Neural progenitor cell (in vitro differentiated cells): ENCODE measurements around the gene ADGRL1. TPM values are rescaled to one million over a fixed set of nuclear protein-coding genes. Genes with fewer than 3 reads are reported as not detected.
A peak's percentile ranks its signal among the peaks of the same experiment; 100 is the strongest.
"Not testable (repeated sequence)": the region's sequence is repeated elsewhere in the genome, so short reads cannot be mapped to it uniquely, and the experiment has no call there.

Experiments
- DNase-seq: peaks from one replicate; pipeline ENCODE4 v3.0.0-alpha.2; 2016; ENCODE audit warnings: low spot score
- H2AFZ ChIP-seq: fragments of 200-600 bp; sonication (generic); replicated peaks from 2 replicates; pipeline ENCODE4 v1.6.1; 2016; ENCODE audit warnings: antibody characterized with exemption
- H3F3A ChIP-seq: fragments of 200-600 bp; sonication (generic); 2 replicates; pipeline ENCODE4 v1.6.1; 2016; ENCODE audit warnings: antibody characterized with exemption, low read depth
- H3K27ac ChIP-seq: fragments of 200-600 bp; sonication (generic); 2 replicates; pipeline ENCODE4 v1.5.1; 2016; ENCODE audit warnings: mild to moderate bottlenecking
- H3K27me3 ChIP-seq: fragments of 200-600 bp; sonication (generic); 2 replicates; pipeline ENCODE4 v1.6.1; 2016; ENCODE audit warnings: mild to moderate bottlenecking, moderate library complexity
- H3K36me3 ChIP-seq: fragments of 200-600 bp; sonication (generic); 2 replicates; pipeline ENCODE4 v1.5.1; 2016
- H3K4me1 ChIP-seq: fragments of 200-600 bp; sonication (generic); 2 replicates; pipeline ENCODE4 v1.6.1; 2016; ENCODE audit warnings: mixed run types
- H3K4me2 ChIP-seq: fragments of 200-600 bp; sonication (generic); 2 replicates; pipeline ENCODE4 v1.6.1; 2016
- H3K4me3 ChIP-seq: fragments of 200-600 bp; sonication (generic); 2 replicates; pipeline ENCODE4 v1.5.1; 2016
- H3K79me2 ChIP-seq: fragments of 200-600 bp; sonication (generic); 2 replicates; pipeline ENCODE4 v1.6.1; 2016; ENCODE audit warnings: low read depth
- H3K9ac ChIP-seq: fragments of 200-600 bp; sonication (generic); 2 replicates; pipeline ENCODE4 v1.6.1; 2016
- H3K9me3 ChIP-seq: fragments of 200-600 bp; sonication (generic); 2 replicates; pipeline ENCODE4 v1.5.1; 2016; ENCODE audit warnings: low read depth
- H4K20me1 ChIP-seq: fragments of 200-600 bp; sonication (generic); 2 replicates; pipeline ENCODE4 v1.6.1; 2016; ENCODE audit warnings: low read depth
- H3K27ac Mint-ChIP-seq: 3 replicates; pipeline ENCODE4 v1.8.0; 2021; ENCODE audit warnings: mixed read lengths
- H3K27me3 Mint-ChIP-seq: 2 replicates; pipeline ENCODE4 v1.8.0; 2022; ENCODE audit warnings: low read depth, mild to moderate bottlenecking, inconsistent platforms, moderate library complexity, mixed read lengths; ENCODE audit not compliant: insufficient read depth
- H3K36me3 Mint-ChIP-seq: 3 replicates; pipeline ENCODE4 v1.8.0; 2021; ENCODE audit warnings: mixed read lengths
- H3K4me1 Mint-ChIP-seq: 3 replicates; pipeline ENCODE4 v1.8.0; 2021; ENCODE audit warnings: mixed read lengths
- H3K4me3 Mint-ChIP-seq: 3 replicates; pipeline ENCODE4 v1.8.0; 2021; ENCODE audit warnings: mild to moderate bottlenecking, moderate library complexity, mixed read lengths
- H3K9me3 Mint-ChIP-seq: 3 replicates; pipeline ENCODE4 v1.8.0; 2020; ENCODE audit warnings: mixed read lengths
- CTCF ChIP-seq: fragments of 200-600 bp; sonication (generic); IDR thresholded peaks from 2 replicates; pipeline ENCODE4 v1.5.1; 2017; ENCODE audit warnings: antibody characterized with exemption, mild to moderate bottlenecking
- EZH2 ChIP-seq: fragments of 200-600 bp; sonication (generic); IDR thresholded peaks from 2 replicates; pipeline ENCODE4 v1.6.1; 2017; ENCODE audit warnings: antibody characterized with exemption, mild to moderate bottlenecking, moderate library complexity
- EZH2phosphoT487 ChIP-seq: fragments of 200-600 bp; sonication (generic); IDR thresholded peaks from 2 replicates; pipeline ENCODE4 v1.6.1; 2017; ENCODE audit warnings: antibody characterized with exemption
- total RNA-seq: library from RNA; depleted of rRNA; stranded (reverse); fragments of >200 nt; gene quantifications from 2 replicates; pipeline ENCODE4 v1.2.3, GENCODE V29; 2015; ENCODE audit warnings: low replicate concordance

Gene ADGRL1
- total RNA-seq, 1 donor from 2014 or later: 13.3 TPM

GRCh38 chr19:14146789-14147216 lies 59.2 kb downstream of the ADGRL1 start:
- Histone ChIP-seq H3K9me3 (no peaks in the 10 kb centered on the region), H3F3A (peaks cover 26% of the 10 kb centered on the region), H3K4me2 (no peak overlapping the region), H3K27me3 (no peaks in the 10 kb centered on the region), H3K4me1 (peaks cover 25% of the 10 kb centered on the region), H3K4me3 (no peak overlapping the region), H3K36me3 (no peaks in the 10 kb centered on the region), H3K79me2 (no peaks in the 10 kb centered on the region), H3K27ac (no peak overlapping the region), H2AFZ (no peak overlapping the region), H3K9ac (no peak overlapping the region), H4K20me1 (peaks cover 49% of the 10 kb centered on the region)
- no peaks in the 10 kb centered on the region for H3K9me3 Mint-ChIP-seq
- no peak overlapping the region for H3K4me3 Mint-ChIP-seq
- peaks cover 2% of the 10 kb centered on the region for H3K36me3 Mint-ChIP-seq
- no peak for DNase-seq
- H3K27me3 Mint-ChIP-seq: peaks cover 6% of the 10 kb centered on the region
- H3K27ac Mint-ChIP-seq: no peak overlapping the region
- H3K4me1 Mint-ChIP-seq: peaks cover 28% of the 10 kb centered on the region
- TF ChIP-seq EZH2 (no peak), CTCF (no peak), EZH2phosphoT487 (no peak)

DNA sequence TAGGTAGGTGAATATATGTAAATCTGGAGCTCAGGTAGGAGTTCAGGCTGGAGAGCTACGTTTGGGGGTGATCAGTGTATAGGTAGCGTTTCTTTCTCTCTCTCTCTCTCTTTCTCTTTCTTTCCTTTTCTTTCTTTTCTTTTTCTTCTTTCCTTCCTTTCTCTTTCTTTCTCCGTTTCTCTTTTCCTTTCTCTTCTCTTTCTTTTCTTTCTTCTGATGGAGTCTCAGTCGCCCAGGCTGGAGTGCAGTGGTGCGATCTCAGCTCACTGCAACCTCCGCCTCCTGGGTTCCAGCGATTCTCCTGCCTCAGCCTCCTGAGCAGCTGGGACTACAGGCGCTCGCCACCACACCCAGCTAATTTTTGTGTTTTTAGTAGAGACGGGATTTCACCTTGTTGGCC lies 59.8 kb downstream of the ADGRL1 start:
- H3K79me2 ChIP-seq, H3K36me3 ChIP-seq, H3K4me3 ChIP-seq, H3K9ac ChIP-seq, H3K4me3 Mint-ChIP-seq, H3K27ac ChIP-seq, H3K27me3 ChIP-seq, H3K9me3 Mint-ChIP-seq, H3K36me3 Mint-ChIP-seq, H3K9me3 ChIP-seq, H3K4me2 ChIP-seq, DNase-seq, H3K27me3 Mint-ChIP-seq, H2AFZ ChIP-seq: not testable (repeated sequence)
- Histone ChIP-seq H3K4me1 (peaks cover 25% of the 10 kb centered on the region), H4K20me1 (peaks cover 46% of the 10 kb centered on the region), H3F3A (peaks cover 26% of the 10 kb centered on the region)
- Mint-ChIP-seq H3K4me1 (peaks cover 28% of the 10 kb centered on the region), H3K27ac (peak overlapping the region; percentile 46)

DNA sequence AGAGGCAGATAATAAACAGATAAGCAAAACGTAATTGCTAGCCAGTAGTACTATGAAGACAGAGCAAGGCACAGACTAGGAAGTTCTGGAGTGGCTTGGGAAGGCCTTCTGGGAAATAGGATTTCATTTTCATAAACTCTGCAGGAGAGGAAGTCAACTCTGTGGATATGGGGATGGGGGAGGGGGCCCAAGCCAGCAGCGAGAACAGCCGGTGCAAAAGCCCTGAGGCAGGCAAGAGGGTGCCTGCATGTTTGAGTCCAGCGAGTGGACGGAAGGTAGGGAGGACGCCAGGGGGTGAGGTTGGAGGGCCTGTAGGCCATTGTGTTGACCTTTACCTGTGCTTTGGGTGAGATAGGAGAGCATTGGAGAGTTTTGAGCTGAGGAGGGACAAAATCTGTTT lies 60.6 kb downstream of the ADGRL1 start:
- Mint-ChIP-seq H3K9me3 (no peaks in the 10 kb centered on the region), H3K27me3 (peaks cover 6% of the 10 kb centered on the region), H3K36me3 (peaks cover 2% of the 10 kb centered on the region), H3K27ac (peak overlapping the region; percentile 24), H3K4me1 (peaks cover 31% of the 10 kb centered on the region), H3K4me3 (no peak overlapping the region)
- Histone ChIP-seq H3K4me1 (peaks cover 25% of the 10 kb centered on the region), H3K9me3 (no peaks in the 10 kb centered on the region), H3K4me2 (no peak overlapping the region), H3K9ac (no peak overlapping the region), H3K4me3 (no peak overlapping the region), H2AFZ (no peak overlapping the region), H3K27ac (no peak overlapping the region), H3K27me3 (no peaks in the 10 kb centered on the region), H3K36me3 (no peaks in the 10 kb centered on the region), H4K20me1 (peaks cover 42% of the 10 kb centered on the region), H3F3A (peaks cover 28% of the 10 kb centered on the region), H3K79me2 (no peaks in the 10 kb centered on the region)
- TF ChIP-seq EZH2 (no peak), EZH2phosphoT487 (no peak), CTCF (no peak)
- no peak for DNase-seq

DNA sequence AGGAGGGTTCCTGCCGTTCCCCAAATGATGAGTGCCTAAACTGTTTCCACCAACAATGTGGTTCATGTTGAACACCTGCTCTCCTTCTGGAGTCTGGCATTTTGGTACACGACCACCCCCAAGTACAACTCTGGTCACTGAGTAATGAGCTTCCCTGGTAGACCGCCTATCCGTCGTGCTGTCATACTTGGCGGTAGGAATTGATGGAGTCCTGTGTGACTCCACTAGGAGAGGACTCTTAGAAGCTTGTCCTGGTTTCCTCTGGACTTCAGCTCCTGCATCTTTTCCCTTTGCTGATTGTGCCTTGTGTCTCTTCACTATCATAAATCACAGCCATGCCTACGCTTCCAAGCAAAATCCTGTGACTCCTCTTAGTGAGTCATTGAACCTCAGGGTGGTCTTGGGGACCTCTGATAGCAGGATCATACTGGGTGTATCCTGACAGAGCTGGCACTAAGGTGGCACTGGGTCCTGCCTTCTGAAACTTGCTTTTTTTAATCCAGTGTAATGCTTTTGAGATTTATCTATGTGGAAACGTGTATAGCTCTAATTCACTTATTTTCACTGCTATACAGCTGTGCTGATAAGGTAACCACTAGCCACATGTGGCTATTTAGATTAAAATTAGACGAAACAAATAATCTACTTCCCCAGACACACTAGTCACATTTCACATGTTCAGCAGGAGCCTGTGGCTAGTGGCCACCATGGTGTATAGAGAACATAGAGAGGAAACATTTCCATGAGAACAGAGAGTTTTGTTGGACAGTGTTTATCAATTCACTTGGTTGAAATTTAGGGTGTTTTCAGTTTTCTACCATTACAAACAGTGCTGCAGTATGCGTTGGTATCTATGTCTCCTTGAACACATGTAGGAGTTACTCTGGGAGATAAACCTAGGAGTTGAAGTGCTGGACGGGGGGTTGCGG lies 63.4 kb downstream of the ADGRL1 start:
- H3K36me3 Mint-ChIP-seq: peaks cover 2% of the 10 kb centered on the region
- peaks cover 27% of the 10 kb centered on the region for H4K20me1 ChIP-seq

More for the DNA sequence above, 63.4 kb downstream of the ADGRL1 start:
- no peak for TF ChIP-seq EZH2
- TF ChIP-seq CTCF: no peak
- no peak for TF ChIP-seq EZH2phosphoT487
- no peak overlapping the region for H3K27ac Mint-ChIP-seq
- peaks cover 34% of the 10 kb centered on the region for H3F3A ChIP-seq
- H2AFZ ChIP-seq: no peak overlapping the region
- peaks cover 6% of the 10 kb centered on the region for H3K4me1 ChIP-seq
- no peak overlapping the region for H3K4me3 ChIP-seq
- no peak overlapping the region for H3K9ac ChIP-seq
- H3K4me3 Mint-ChIP-seq: no peak overlapping the region
- no peaks in the 10 kb centered on the region for H3K9me3 Mint-ChIP-seq
- no peaks in the 10 kb centered on the region for H3K9me3 ChIP-seq
- H3K79me2 ChIP-seq: no peaks in the 10 kb centered on the region
- H3K4me2 ChIP-seq: no peak overlapping the region
- no peak overlapping the region for H3K27ac ChIP-seq
- H3K27me3 Mint-ChIP-seq: peaks cover 3% of the 10 kb centered on the region
- DNase-seq: no peak
- peaks cover 30% of the 10 kb centered on the region for H3K4me1 Mint-ChIP-seq
- H3K36me3 ChIP-seq: no peaks in the 10 kb centered on the region
- no peaks in the 10 kb centered on the region for H3K27me3 ChIP-seq
